Inflammatory macrophage (primary cell): ENCODE data around the gene CLIC3.

Source experiments
- DNase-seq, 2 donors: peaks; one replicate each; pipeline ENCODE4 v3.0.0-alpha.2; 2020 to 2022

The CLIC3 gene

GRCh38 chr9:136963341-136963740 lies 33.0 kb downstream of the CLIC3 start:
- DNase-seq = no peak

- no peak for DNase-seq
These were observed 33.6 kb downstream of the CLIC3 start for GRCh38 chr9:136962701-136963248.

GRCh38 chr9:136962163-136962562 lies 34.2 kb downstream of the CLIC3 start:
- DNase-seq = no peak

- no peak for DNase-seq
These were observed 34.9 kb downstream of the CLIC3 start for GRCh38 chr9:136961279-136962065.

GRCh38 chr9:136960938-136961275 lies 35.5 kb downstream of the CLIC3 start:
- no peak for DNase-seq

GRCh38 chr9:136960212-136960937 lies 36.0 kb downstream of the CLIC3 start:
- DNase-seq = no peak

GRCh38 chr9:136958898-136959850 lies 37.2 kb downstream of the CLIC3 start:
- DNase-seq = no peak

- no peak for DNase-seq
These were observed 37.9 kb downstream of the CLIC3 start for GRCh38 chr9:136958473-136958872.

GRCh38 chr9:136957901-136958300 lies 38.5 kb downstream of the CLIC3 start:
- no peak for DNase-seq

- no peak for DNase-seq
These were observed 38.9 kb downstream of the CLIC3 start for GRCh38 chr9:136957461-136957860.

GRCh38 chr9:136956604-136957003 lies 39.8 kb downstream of the CLIC3 start:
- DNase-seq = no peak

GRCh38 chr9:136955943-136956335 lies 40.4 kb downstream of the CLIC3 start:
- no peak for DNase-seq

GRCh38 chr9:136955202-136955942 lies 41.0 kb downstream of the CLIC3 start:
- DNase-seq = no peak

- no peak for DNase-seq
These were observed 41.9 kb downstream of the CLIC3 start for GRCh38 chr9:136954270-136955083.

- DNase-seq = no peak
These were observed 42.5 kb downstream of the CLIC3 start for GRCh38 chr9:136953771-136954269.

GRCh38 chr9:136952876-136953770 lies 43.2 kb downstream of the CLIC3 start:
- DNase-seq = no peak

- no peak for DNase-seq
These were observed 44.0 kb downstream of the CLIC3 start for GRCh38 chr9:136952321-136952850.

- no peak for DNase-seq
These were observed 44.6 kb downstream of the CLIC3 start, which contains the start of gene LCN12 for GRCh38 chr9:136951541-136952320. Gene LCN12, plus strand, starts transcription at chr9:136952273. Its CDS starts 55 bp downstream, at chr9:136952328.
